ENCODE data around the gene KDELR3.

The KDELR3 gene

DNA sequence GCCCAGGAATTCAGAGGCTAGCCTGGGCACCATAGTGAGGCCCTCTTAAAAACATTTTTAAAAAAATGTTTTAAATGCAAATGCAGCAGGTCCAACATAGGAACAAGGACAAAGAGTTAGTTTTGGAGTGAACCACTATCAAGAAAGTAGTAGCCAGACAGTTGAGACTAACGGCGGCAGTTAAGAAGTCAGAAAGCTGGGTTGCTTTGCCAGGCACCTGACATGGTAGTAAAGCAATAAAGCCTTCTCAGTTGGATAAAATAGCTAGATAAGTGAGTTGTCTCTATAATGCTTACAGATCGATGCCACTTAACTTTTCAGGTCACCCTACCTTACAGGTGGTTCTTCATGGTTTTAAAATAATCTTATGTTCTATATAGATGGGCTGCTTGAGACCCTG lies 55.1 kb downstream of the KDELR3 start:
- no peak for DNase-seq (ENCODE audit: low read depth)

DNA sequence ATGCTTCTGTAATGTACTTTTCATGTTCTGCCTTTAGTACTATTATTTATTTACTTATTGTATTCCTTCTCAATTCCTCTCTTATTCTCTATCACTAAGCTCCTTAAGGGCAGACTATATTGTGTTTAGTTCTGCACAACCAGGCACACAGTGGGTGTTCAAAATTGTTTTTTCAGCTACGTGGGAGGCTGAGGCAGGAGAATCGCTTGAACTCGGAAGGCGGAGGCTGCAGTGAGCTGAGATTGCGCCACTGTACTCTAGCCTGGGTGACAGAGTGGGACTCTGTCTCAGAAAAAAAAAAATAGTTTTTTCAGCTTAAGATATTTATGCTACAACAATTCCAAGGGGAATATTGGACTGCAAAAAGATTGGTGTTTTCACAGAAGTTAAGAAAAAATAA lies 55.6 kb downstream of the KDELR3 start:
- DNase-seq (ENCODE audit: low read depth): no peak

DNA sequence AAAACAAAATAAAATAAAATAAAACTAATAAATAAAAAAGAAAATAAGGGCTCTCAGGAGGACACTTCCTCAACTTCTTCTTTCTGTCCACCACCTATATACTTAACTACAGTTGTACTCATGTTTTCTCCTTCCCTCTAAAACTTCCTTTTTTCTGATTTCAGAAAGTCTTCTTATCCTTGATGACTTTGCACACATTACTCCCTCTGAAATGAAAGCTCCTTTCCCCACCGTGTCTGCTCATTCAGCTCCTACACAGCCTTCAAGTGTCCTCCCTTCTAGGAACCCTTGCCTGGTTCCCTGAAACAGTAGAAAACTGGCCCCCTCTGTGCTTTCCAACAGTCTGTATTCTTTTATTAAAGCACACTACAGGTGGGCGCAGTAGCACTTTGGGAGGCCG lies 56.5 kb downstream of the KDELR3 start:
- DNase-seq (ENCODE audit: low read depth): no peak

DNA sequence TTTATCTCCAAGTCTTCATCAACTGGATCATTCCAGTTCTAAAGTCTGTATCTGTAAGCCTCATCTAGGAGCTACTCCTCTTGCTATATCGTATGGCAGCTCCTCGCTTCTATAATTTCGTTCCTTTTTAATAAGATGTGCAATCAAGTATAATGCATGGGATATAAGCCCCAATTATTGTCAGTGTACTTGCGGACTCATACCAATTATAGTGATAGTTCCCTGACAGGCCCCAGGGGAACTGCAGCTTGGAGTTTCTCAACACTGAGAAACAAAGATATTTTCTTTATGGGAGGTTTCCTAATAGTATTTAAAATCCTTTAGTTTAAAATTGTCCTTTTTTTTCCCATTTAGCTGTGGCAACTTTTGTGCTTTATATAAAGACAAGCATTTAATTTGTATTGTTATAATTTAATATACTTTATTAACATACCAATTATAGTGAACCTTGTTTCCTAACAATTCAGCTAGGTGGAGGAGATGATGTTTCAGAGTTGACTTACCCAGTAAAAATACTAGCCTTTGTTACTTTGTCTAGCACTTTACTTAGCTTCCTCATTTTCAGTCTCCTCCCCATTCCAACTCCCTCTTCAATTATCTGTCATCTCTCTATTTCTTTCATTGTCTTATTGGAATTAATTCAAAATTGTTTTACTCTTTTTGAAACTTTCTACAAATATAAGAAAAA lies 63.5 kb downstream of the KDELR3 start:
- DNase-seq (ENCODE audit: low read depth): no peak

Data from stimulated activated CD8-positive, alpha-beta memory T cell treated with anti-CD3 and anti-CD28 coated beads, Interleukin-15, amount 100 ng/mL, for 1 hour (primary cell).